ENCODE data around the gene NADK. TPM values are rescaled to one million over a fixed set of nuclear protein-coding genes. Genes with fewer than 3 reads are reported as not detected.

Gene NADK
- total RNA-seq, 2 experiments from 2014 or later = 156 to 184 TPM

DNA sequence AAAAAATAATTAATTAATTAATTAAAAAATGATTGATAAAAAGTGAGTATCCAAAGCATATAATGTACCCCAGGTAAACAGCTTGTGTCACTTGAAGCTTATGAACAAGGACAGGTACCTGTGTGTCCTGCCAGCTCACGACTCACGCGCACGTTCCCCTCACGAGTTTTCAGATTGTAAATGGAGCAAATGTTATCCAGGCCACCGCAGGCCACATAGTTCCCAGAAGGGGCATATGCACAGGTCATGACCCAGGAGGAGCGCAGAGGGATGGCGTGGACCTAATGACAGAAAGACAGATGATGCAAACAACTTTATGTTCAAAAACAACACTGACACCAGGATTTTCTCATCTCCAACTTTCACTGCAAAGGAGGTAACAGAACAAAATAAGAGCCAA, 26.0 kb upstream of the NADK start:
- intact Hi-C loops (cut with micrococcal nuclease; ENCODE audit: unreplicated experiment) = no loop called here
- Histone ChIP-seq H3K36me3 (ENCODE audit: insufficient read depth, low read length) (peaks cover 98% of the 10 kb centered on the region), H3K79me2 (ENCODE audit: insufficient read depth, low read depth, low read length) (peaks cover 47% of the 10 kb centered on the region), H3K27ac (ENCODE audit: low read depth, low read length, poor library complexity, severe bottlenecking) (no peak overlapping the region), H3K9me3 (ENCODE audit: low read length) (no peaks in the 10 kb centered on the region), H3K4me3 (ENCODE audit: low read depth, low read length, poor library complexity, severe bottlenecking) (no peak overlapping the region), H3K4me1 (ENCODE audit: insufficient read depth, low read length, poor library complexity, severe bottlenecking) (peaks cover 11% of the 10 kb centered on the region), H2AFZ (ENCODE audit: low read length) (no peak overlapping the region), H4K20me1 (ENCODE audit: insufficient read depth, low read length) (0 out of 2 replicates have a peak, but pooled peaks cover 5% of the 10 kb centered on the region), H3K4me2 (ENCODE audit: low read length) (no peak overlapping the region), H3K9me2 (ENCODE audit: insufficient read depth, low read length) (no peaks in the 10 kb centered on the region)
- BruUV-seq (replicated peaks) = no TSS peak
- no peak for TF ChIP-seq EZH2phosphoT487 (IDR thresholded peaks at IDR 0.05; ENCODE audit: borderline replicate concordance, low read depth, low read length)
- TF ChIP-seq, protein P1, sequence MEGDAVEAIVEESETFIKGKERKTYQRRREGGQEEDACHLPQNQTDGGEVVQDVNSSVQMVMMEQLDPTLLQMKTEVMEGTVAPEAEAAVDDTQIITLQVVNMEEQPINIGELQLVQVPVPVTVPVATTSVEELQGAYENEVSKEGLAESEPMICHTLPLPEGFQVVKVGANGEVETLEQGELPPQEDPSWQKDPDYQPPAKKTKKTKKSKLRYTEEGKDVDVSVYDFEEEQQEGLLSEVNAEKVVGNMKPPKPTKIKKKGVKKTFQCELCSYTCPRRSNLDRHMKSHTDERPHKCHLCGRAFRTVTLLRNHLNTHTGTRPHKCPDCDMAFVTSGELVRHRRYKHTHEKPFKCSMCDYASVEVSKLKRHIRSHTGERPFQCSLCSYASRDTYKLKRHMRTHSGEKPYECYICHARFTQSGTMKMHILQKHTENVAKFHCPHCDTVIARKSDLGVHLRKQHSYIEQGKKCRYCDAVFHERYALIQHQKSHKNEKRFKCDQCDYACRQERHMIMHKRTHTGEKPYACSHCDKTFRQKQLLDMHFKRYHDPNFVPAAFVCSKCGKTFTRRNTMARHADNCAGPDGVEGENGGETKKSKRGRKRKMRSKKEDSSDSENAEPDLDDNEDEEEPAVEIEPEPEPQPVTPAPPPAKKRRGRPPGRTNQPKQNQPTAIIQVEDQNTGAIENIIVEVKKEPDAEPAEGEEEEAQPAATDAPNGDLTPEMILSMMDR (conservative IDR thresholded peaks at IDR 0.05; ENCODE audit: low read length) = no peak
- POLR2A ChIA-PET = no interaction called here
- no peak for DNase-seq (ENCODE audit: low spot score)
- CTCF ChIA-PET (ENCODE audit: unreplicated experiment) = interaction anchor here (1.3 kb wide), 1 partner anchor 24 kb away, joined by 3 read pairs; no protein-coding TSS in a partner anchor

DNA sequence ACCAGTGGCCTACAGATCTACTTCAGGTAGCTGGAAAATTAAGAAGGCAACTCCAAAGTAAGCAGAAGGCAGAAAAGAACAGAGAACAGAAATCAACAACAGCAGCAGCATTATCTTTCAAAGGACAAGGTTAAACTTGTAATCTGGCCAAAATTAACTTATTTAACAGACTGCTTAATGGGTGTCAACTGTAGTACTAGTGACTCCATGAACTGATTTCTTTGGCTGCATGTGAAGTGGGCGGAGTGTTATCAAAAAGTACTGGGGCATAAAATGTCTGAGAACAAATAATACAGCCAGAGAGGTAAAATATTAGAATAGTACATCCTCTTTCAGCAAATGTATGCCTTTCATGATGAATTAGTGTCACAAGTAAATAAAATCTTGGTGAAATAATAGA, 24.6 kb upstream of the NADK start:
- BruUV-seq (replicated peaks) = no TSS peak
- POLR2A ChIA-PET = no interaction called here
- no peak overlapping the region for H2AFZ ChIP-seq (ENCODE audit: low read length)
- no peak overlapping the region for H3K4me3 ChIP-seq (ENCODE audit: low read depth, low read length, poor library complexity, severe bottlenecking)
- no peaks in the 10 kb centered on the region for H3K9me2 ChIP-seq (ENCODE audit: insufficient read depth, low read length)
- H3K4me1 ChIP-seq (ENCODE audit: insufficient read depth, low read length, poor library complexity, severe bottlenecking) = peaks cover 19% of the 10 kb centered on the region
- H4K20me1 ChIP-seq (ENCODE audit: insufficient read depth, low read length) = peaks cover 5% of the 10 kb centered on the region; the same call in 1 of the 2 replicates
- TF ChIP-seq, protein P1 (conservative IDR thresholded peaks at IDR 0.05; ENCODE audit: low read length) = no peak
- no peak for TF ChIP-seq EZH2phosphoT487 (IDR thresholded peaks at IDR 0.05; ENCODE audit: borderline replicate concordance, low read depth, low read length)
- H3K27ac ChIP-seq (ENCODE audit: low read depth, low read length, poor library complexity, severe bottlenecking) = no peak overlapping the region
- peaks cover 98% of the 10 kb centered on the region for H3K36me3 ChIP-seq (ENCODE audit: insufficient read depth, low read length)
- DNase-seq (ENCODE audit: low spot score) = no peak
- intact Hi-C loops (cut with micrococcal nuclease; ENCODE audit: unreplicated experiment) = no loop called here
- H3K79me2 ChIP-seq (ENCODE audit: insufficient read depth, low read depth, low read length) = peaks cover 58% of the 10 kb centered on the region
- H3K4me2 ChIP-seq (ENCODE audit: low read length) = no peak overlapping the region
- no peaks in the 10 kb centered on the region for H3K9me3 ChIP-seq (ENCODE audit: low read length)
- CTCF ChIA-PET (ENCODE audit: unreplicated experiment) = no interaction called here

DNA sequence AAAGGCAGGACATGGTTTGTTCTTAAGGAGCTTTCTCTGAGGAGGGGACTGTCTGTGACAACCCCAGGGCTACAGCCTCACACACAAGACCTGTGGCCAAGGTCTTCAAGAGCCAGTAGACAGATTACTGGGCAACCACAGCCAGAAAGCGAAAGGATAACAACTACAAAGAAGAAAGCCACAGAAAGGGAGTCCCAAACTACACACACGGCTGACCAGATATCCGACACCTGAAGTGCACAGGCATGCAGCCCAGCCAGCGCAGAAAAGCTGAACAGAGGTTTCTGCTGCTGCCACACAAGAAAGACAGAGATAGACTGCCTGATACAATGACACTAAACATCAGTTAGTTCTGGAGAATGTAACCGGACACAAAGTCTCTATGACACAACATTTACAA, 21.4 kb upstream of the NADK start:
- no TSS peak for BruUV-seq (replicated peaks)
- no peak overlapping the region for H2AFZ ChIP-seq (ENCODE audit: low read length)
- H3K36me3 ChIP-seq (ENCODE audit: insufficient read depth, low read length) = peaks cover 98% of the 10 kb centered on the region
- peaks cover 62% of the 10 kb centered on the region for H3K79me2 ChIP-seq (ENCODE audit: insufficient read depth, low read depth, low read length)
- H3K27ac ChIP-seq (ENCODE audit: low read depth, low read length, poor library complexity, severe bottlenecking) = no peak overlapping the region
- peaks cover 5% of the 10 kb centered on the region; the same call in 1 of the 2 replicates for H4K20me1 ChIP-seq (ENCODE audit: insufficient read depth, low read length)
- intact Hi-C loops (cut with micrococcal nuclease; ENCODE audit: unreplicated experiment) = no loop called here
- H3K4me1 ChIP-seq (ENCODE audit: insufficient read depth, low read length, poor library complexity, severe bottlenecking) = peaks cover 19% of the 10 kb centered on the region
- ChIA-PET POLR2A (no interaction called here), CTCF (ENCODE audit: unreplicated experiment) (no interaction called here)
- TF ChIP-seq EZH2phosphoT487 (IDR thresholded peaks at IDR 0.05; ENCODE audit: borderline replicate concordance, low read depth, low read length) = no peak
- TF ChIP-seq, protein P1 (conservative IDR thresholded peaks at IDR 0.05; ENCODE audit: low read length) = no peak
- no peak overlapping the region for H3K4me2 ChIP-seq (ENCODE audit: low read length)
- no peaks in the 10 kb centered on the region for H3K9me2 ChIP-seq (ENCODE audit: insufficient read depth, low read length)
- H3K9me3 ChIP-seq (ENCODE audit: low read length) = no peaks in the 10 kb centered on the region
- no peak overlapping the region for H3K4me3 ChIP-seq (ENCODE audit: low read depth, low read length, poor library complexity, severe bottlenecking)
- no peak for DNase-seq (ENCODE audit: low spot score)

All from OCI-LY7 (cell line).